Vagina (tissue), 2 donors: ENCODE data around the gene SSB. TPM values are rescaled to one million over a fixed set of nuclear protein-coding genes. Genes with fewer than 3 reads are reported as not detected.

Experiments
- DNase-seq, 2 donors: peaks; one replicate each; pipeline ENCODE4 v3.0.0-alpha.2; 2017; ENCODE audit errors: extremely low spot score in 2 of 2
- H3K27ac ChIP-seq: fragments of 200-600 bp; sonication (generic); one replicate; pipeline ENCODE4 v1.5.1; 2019
- H3K27me3 ChIP-seq: fragments of 200-600 bp; sonication (generic); one replicate; pipeline ENCODE4 v1.5.1; 2019
- H3K36me3 ChIP-seq, 2 donors: fragments of 200-600 bp; sonication (generic); one replicate each; pipeline ENCODE4 v1.5.1; 2017 to 2019
- H3K4me1 ChIP-seq: fragments of 200-600 bp; sonication (generic); one replicate; pipeline ENCODE4 v1.5.1; 2019
- H3K4me3 ChIP-seq, 2 donors: fragments of 200-600 bp; sonication (generic); 1 replicate in 1 of 2; 2 replicates in 1 of 2; pipeline ENCODE4 v1.5.1; 2016 to 2019
- H3K9me3 ChIP-seq: fragments of 200-600 bp; sonication (generic); one replicate; pipeline ENCODE4 v1.5.1; 2019
- POLR2A ChIP-seq, 2 donors: fragments of 450-650 bp; IDR thresholded peaks; one replicate each; pipeline ENCODE4 v1.6.1; 2017; ENCODE audit warnings: antibody characterized with exemption in 2 of 2, mild to moderate bottlenecking in 2 of 2, moderate library complexity in 2 of 2
- POLR2AphosphoS5 ChIP-seq, 2 donors: sonication (generic); formaldehyde crosslinking; IDR thresholded peaks; one replicate each; pipeline ENCODE4 v1.9.0; 2017; ENCODE audit warnings: antibody characterized with exemption in 2 of 2, mild to moderate bottlenecking in 2 of 2, low read depth in 1 of 2; ENCODE audit not compliant: insufficient read depth in 1 of 2
- intact Hi-C: fragments of 100-400 bp; cut with DNase I; formaldehyde crosslinking; loops from one replicate; pipeline ENCODE4 v1.15.1; 2023
- total RNA-seq: library from RNA; depleted of rRNA; stranded (reverse); fragments of >200 nt; gene quantifications from one replicate; pipeline ENCODE4 v1.2.3, GENCODE V29; 2016
- TF ChIP-seq, protein P1 (sequence below), 3 experiments: fragments of 450-650 bp in 2 of 3; fragments of 200-600 bp in 1 of 3; sonication (generic) in 1 of 3; IDR thresholded peaks; one replicate each; pipeline ENCODE4 v1.5.1; 2017 to 2019; ENCODE audit warnings: antibody characterized with exemption in 3 of 3, mild to moderate bottlenecking in 2 of 3, moderate library complexity in 2 of 3

Gene SSB
- total RNA-seq, 1 donor from 2014 or later, result 47.1 TPM

DNA sequence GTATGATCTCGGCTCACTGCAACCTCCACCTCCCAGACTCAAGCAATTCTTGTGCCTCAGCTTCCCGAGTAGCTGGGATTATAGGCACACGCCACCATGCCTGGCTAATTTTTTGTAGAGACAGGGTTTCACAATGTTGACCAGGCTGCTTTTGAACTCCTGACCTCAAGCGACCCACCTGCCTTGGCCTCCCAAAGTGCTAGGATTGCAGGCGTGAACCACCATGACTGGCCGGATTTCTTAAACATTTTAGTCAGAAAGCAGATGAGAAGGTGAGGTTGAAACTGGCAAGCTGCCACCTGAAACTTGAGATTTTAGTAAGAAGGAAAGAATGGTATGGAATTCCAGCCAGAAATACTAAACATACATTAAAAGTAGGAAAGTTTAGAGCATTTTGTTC is 33.1 kb upstream of the SSB start:
- TF ChIP-seq, protein P1, sequence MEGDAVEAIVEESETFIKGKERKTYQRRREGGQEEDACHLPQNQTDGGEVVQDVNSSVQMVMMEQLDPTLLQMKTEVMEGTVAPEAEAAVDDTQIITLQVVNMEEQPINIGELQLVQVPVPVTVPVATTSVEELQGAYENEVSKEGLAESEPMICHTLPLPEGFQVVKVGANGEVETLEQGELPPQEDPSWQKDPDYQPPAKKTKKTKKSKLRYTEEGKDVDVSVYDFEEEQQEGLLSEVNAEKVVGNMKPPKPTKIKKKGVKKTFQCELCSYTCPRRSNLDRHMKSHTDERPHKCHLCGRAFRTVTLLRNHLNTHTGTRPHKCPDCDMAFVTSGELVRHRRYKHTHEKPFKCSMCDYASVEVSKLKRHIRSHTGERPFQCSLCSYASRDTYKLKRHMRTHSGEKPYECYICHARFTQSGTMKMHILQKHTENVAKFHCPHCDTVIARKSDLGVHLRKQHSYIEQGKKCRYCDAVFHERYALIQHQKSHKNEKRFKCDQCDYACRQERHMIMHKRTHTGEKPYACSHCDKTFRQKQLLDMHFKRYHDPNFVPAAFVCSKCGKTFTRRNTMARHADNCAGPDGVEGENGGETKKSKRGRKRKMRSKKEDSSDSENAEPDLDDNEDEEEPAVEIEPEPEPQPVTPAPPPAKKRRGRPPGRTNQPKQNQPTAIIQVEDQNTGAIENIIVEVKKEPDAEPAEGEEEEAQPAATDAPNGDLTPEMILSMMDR (IDR thresholded peaks at IDR 0.05), result no peak
- TF ChIP-seq POLR2A (IDR thresholded peaks at IDR 0.05) (no peak), POLR2AphosphoS5 (IDR thresholded peaks at IDR 0.05; ENCODE audit: insufficient read depth in 1 of 2, low read depth in 1 of 2) (no peak)
- Histone ChIP-seq H3K27ac (no peak overlapping the region), H3K27me3 (no peaks in the 10 kb centered on the region), H3K4me3 (no peak overlapping the region), H3K4me1 (peaks cover 5% of the 10 kb centered on the region), H3K9me3 (no peaks in the 10 kb centered on the region), H3K36me3 (no peaks in the 10 kb centered on the region)
- no peak for DNase-seq
- intact Hi-C loops, result no loop called here

DNA sequence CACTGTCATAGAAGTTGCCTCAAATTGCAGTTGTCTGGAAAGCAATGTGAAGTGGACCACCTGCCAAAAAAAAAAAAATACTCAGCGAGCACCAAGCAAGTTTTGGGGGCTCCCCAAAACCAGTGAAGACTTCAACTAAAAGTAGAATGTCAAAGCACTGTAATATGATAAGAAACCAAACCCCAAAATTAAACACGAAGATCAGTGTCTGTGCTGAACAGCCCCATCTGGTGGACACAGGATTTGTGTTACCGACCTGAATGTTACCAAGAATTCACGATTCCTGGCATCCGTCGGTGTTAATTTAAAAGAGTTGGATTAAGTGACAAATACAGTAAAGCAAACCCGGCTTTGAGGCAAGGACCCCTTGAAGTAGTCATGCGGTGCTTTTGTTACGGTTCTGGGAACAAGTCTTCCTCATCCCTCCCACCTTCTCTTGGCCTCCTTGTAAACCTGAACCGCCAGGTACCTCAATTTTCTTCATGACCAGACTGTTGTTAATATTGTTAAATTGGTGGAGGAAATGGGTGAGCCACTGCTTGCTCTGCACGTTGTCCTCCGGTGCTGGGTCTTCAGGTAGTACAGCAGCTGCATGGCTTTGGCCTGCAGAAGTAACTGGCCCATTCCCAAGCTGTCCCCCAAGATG is 31.3 kb upstream of the SSB start:
- TF ChIP-seq, protein P1 (IDR thresholded peaks at IDR 0.05), result peak in 2 of 3 experiments; percentile 54 to 59
- TF ChIP-seq POLR2AphosphoS5 (IDR thresholded peaks at IDR 0.05; ENCODE audit: insufficient read depth in 1 of 2, low read depth in 1 of 2), result no peak
- Histone ChIP-seq H3K4me3 (no peak overlapping the region), H3K9me3 (no peaks in the 10 kb centered on the region), H3K36me3 (no peaks in the 10 kb centered on the region), H3K27ac (no peak overlapping the region), H3K27me3 (no peaks in the 10 kb centered on the region), H3K4me1 (peaks cover 5% of the 10 kb centered on the region)
- intact Hi-C loops, result no loop called here
- DNase-seq, result no peak

DNA sequence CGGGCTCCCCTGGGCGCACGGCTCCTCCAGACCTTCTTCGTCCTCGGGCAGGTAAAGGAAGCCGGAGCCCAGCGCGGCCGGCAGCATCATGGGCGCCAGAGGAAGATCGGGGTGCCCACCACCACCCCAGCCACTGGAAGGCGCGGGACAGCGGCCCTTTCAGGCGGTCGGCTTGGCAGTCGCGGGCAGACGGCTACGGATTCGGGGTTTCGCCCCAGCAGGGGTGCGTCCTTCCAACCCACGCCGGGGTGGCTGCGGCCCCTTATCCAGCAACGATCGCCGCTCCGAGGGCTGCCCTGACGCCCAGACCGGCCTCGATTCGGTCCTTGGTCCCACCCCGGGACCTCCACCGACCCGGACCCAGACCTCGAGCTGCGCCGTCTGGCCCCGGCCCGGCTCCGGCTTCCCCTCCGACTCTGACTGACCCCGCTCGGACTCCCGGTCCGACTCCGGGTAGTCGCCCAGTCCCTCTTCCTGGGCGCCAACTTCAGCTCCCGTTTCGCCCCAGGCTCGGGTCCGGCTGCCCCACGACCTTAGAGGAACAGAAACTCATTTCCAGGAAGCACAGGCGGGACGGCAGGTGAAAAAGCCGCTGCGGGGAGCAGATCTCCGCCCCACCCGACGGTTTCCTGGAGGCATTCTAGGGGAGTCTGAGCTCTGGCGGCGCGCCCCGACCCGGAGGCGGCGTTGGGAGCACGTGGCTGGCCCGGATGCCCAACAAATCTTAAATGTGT is 30.2 kb upstream of the SSB start:
- no peak for DNase-seq
- TF ChIP-seq, protein P1 (IDR thresholded peaks at IDR 0.05), result no peak
- TF ChIP-seq POLR2AphosphoS5 (IDR thresholded peaks at IDR 0.05; ENCODE audit: insufficient read depth in 1 of 2, low read depth in 1 of 2), result no peak
- no peak for TF ChIP-seq POLR2A (IDR thresholded peaks at IDR 0.05)
- Histone ChIP-seq H3K27me3 (no peaks in the 10 kb centered on the region), H3K4me3 (peak overlapping the region; percentile 9 to 27), H3K36me3 (no peaks in the 10 kb centered on the region), H3K27ac (no peak overlapping the region), H3K9me3 (no peaks in the 10 kb centered on the region), H3K4me1 (peaks cover 5% of the 10 kb centered on the region)
- intact Hi-C loops, result no loop called here

DNA sequence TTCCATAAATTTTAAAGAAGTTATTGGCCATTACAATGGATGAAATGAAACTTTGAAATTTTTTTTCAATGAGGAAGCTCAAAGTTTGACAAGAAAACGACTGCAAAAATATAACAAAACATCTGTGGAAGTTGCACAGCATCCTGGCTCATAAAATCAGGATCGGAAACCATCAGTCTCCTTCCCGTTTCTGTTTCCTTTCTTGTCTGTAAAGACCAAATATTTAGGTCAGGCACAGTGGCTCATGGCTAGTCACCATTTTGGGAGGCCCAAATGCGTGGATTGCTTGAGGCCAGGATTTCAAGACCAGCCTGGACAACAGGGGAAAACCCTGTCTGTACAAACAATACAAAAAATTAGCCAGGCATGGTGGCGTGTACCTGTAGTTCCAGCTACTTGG is 27.6 kb upstream of the SSB start:
- H3K9me3 ChIP-seq, result no peaks in the 10 kb centered on the region
- no peak overlapping the region for H3K27ac ChIP-seq
- H3K27me3 ChIP-seq, result no peaks in the 10 kb centered on the region
- H3K4me1 ChIP-seq, result peaks cover 5% of the 10 kb centered on the region
- DNase-seq, result no peak
- intact Hi-C loops, result loop anchor here (5.0 kb wide), 1 partner anchor 896 kb away; no protein-coding TSS in a partner anchor
- TF ChIP-seq POLR2AphosphoS5 (IDR thresholded peaks at IDR 0.05; ENCODE audit: insufficient read depth in 1 of 2, low read depth in 1 of 2) (no peak), POLR2A (IDR thresholded peaks at IDR 0.05) (no peak)
- TF ChIP-seq, protein P1 (IDR thresholded peaks at IDR 0.05), result no peak
- no peak overlapping the region for H3K4me3 ChIP-seq
- H3K36me3 ChIP-seq, result no peaks in the 10 kb centered on the region

DNA sequence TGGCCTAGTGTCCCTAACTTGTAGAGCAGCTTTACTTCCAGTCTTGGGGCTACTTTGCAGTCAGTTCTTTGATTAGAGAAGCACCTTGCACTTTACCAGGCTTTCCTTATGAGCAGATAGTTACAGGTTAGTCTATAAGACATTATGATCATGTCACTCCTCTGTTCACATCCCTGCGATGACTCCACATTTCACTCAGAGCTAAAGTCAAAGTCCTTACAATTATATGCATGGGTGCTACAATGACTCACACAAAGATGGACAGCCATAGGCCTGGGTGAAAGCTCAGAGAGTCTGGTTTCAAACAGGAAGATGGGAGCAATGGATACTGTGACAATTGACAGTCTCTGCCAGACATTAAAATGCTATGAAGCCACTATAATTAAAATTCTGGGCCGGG is 27.1 kb upstream of the SSB start:
- Histone ChIP-seq H3K36me3 (no peaks in the 10 kb centered on the region), H3K4me1 (peaks cover 10% of the 10 kb centered on the region), H3K27ac (no peak overlapping the region), H3K9me3 (no peaks in the 10 kb centered on the region), H3K4me3 (no peak overlapping the region), H3K27me3 (no peaks in the 10 kb centered on the region)
- DNase-seq, result no peak
- TF ChIP-seq POLR2AphosphoS5 (IDR thresholded peaks at IDR 0.05; ENCODE audit: insufficient read depth in 1 of 2, low read depth in 1 of 2) (no peak), POLR2A (IDR thresholded peaks at IDR 0.05) (no peak)
- intact Hi-C loops, result loop anchor here (5.0 kb wide), 1 partner anchor 896 kb away; no protein-coding TSS in a partner anchor
